ENCODE data around the gene PRLH.
A peak's percentile ranks its signal among the peaks of the same experiment; 100 is the strongest.

Gene PRLH, protein sequence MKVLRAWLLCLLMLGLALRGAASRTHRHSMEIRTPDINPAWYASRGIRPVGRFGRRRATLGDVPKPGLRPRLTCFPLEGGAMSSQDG

DNA sequence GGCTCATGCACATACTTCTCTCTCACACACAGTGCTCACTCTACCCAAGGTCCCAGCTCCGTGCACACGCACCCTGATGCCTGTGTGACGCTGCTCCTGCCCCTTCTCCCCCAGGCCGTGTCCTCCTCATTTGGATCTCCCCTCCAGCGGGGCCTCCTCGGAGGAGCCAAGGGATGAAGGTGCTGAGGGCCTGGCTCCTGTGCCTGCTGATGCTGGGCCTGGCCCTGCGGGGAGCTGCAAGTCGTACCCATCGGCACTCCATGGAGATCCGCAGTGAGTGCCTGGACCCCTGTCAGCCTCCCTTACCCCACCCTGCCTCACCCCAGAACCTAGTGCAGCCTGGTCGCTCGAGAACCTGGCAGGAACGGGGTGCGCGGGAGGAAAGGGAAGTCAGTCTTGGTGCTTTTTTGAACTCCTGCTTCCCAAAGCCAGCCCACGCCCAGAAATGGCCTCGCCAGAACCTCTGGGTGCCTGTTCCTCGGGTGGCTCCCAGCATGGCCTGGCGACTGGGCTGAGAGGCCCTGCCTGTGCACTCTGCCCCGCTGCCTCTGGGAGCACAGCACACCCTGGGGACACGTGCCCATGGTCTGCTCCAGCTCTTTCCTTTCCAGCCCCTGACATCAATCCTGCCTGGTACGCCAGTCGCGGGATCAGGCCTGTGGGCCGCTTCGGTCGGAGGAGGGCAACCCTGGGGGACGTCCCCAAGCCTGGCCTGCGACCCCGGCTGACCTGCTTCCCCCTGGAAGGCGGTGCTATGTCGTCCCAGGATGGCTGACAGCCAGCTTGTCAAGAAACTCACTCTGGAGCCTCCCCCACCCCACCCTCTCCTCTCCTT is at the start of gene PRLH:
PRLH (plus strand) TSS at position 174 of the 835 bp plus-strand sequence; CDS start at position 174, 0 bp downstream.
- DNase-seq (ENCODE audit: insufficient read length, low spot score) (no peak), FAIRE-seq (no peak)

DNA sequence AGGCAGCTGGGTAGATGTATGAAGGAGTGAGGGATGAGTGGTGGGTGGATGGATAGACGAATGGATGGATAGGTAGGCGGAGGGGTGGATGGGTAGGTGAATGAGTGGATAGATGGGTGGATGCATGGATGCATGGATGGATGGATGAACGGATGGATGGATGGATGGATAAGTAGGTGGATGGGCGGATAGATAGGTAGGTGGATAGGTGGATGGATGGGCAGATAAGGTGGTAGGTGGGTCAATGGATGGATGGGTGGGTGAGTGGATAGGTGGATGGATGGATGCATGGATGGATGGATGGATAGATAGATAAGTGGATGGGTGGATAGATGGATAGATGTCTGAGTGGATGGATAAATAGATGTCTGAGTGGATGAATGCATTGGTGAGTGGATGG is 49.2 kb upstream of the PRLH start:
- DNase-seq (ENCODE audit: insufficient read length, low spot score): no peak
- peak; percentile 90 for FAIRE-seq

DNA sequence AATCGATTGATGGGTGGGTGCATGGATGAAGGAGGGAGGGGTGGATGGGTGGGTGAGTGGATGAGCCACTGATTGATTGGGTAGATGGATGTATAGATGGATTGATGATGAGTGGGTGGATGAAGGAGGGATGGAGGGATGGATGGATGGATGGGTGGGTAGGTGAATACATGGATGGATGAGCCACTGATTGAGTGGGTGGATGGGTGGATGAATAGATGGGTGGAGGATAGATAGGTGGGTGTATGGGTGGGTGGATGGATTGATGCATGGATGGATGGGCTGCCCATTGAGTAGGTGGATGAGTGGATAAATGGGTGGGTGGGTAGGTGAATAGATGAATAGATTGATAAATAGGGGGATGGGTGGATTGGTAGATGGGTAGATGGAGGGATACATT is 48.4 kb upstream of the PRLH start:
- no peak for FAIRE-seq

DNA sequence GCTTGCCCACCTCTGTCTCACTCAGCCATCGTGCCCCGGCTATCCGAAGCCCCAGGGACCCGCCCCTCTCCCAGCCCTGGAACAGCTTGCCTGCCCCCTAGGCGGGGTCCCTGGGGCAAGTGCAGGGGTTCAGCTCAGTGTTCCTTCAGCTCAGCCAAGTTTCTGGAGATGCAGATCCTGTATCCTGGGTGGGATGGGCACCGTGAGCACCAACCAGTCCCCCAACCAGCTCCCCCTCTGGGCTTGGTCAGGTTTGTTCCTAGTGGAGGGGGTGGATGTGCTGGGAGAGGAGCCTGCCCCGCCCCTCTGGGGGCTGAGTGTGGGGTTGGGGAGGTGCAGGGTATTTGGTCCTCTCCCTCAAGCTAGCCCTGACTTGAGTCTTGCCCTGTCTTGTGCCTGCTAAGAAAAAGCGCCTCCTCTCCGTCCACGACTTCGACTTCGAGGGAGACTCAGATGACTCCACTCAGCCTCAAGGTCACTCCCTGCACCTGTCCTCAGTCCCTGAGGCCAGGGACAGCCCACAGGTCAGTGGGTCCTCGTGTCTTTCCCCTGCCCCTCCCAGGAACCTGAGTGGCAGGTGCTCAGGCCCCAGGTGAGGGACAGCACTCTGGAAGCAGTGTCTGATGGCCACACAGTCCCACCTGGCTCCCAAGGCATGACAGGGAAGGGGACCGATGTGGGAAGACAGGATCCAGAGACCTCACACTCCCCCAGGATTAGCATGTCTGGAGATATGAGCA is 46.7 kb upstream of the PRLH start:
- FAIRE-seq (no peak), DNase-seq (ENCODE audit: insufficient read length, low spot score) (no peak)

More for the DNA sequence above, 48.4 kb upstream of the PRLH start:
- DNase-seq (ENCODE audit: insufficient read length, low spot score): no peak

DNA sequence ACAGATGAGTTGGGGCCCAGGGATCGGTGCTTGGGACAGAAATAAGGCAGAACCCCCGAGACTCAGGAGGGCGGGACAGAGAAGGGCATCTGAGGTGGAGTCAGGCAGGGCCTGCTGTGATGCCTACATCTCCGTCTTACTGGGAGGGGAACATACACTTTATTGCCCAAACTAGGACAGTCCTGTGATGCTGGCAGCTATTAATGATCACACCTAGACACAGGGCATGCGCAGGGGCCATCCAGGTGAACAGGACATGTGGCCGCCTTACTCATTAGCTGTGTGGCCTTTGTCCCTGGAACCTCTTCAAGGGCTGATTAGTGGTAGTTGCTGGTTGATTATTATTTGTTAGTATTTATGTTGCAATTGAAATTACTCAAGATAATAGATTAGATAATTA is 46.1 kb upstream of the PRLH start:
- FAIRE-seq (no peak), DNase-seq (ENCODE audit: insufficient read length, low spot score) (no peak)

DNA sequence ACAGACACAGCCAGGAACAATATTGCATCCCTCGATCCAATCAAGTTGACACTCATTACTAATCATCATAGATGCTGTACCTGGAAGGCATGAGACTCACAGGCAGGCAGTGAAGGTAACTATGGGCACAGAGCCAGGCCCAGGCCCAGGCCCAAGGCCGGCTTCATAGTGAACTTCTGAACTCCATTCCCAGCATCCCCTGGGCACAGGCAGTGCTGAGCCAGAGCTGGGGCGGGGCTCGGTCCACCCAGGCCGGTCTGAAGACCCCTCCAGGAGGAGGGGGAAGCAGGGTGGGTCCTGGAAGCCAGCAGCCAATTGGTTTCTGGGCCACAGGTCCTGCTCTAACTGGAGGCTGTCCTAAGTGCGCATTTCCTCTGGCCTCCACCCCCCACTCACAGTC is 41.7 kb upstream of the PRLH start:
- FAIRE-seq (no peak), DNase-seq (ENCODE audit: insufficient read length, low spot score) (no peak)

DNA sequence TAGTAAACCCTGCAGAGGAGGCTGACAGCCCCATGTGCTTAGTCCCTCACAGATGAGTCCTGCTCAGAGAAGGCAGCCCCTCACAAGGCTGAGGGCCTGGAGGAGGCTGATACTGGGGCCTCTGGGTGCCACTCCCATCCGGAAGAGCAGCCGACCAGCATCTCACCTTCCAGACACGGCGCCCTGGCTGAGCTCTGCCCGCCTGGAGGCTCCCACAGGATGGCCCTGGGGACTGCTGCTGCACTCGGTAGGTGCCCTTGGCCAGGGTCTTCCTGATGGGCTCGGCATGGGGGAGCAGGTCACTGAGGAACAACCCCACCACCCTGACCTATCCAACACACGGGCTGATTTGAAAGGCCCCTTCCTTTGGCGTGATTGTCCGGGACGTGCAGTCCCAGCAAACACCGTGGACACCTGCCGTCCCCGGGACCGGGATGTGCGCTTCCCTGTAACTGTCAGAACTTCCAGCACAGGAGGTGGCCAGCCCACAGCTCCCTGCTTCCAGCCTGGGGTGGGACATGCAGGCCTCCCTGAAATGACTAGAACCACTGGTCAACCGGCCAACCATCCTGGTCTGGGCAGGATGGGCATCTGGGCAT is 40.7 kb upstream of the PRLH start:
- DNase-seq (ENCODE audit: insufficient read length, low spot score): no peak
- no peak for FAIRE-seq

DNA sequence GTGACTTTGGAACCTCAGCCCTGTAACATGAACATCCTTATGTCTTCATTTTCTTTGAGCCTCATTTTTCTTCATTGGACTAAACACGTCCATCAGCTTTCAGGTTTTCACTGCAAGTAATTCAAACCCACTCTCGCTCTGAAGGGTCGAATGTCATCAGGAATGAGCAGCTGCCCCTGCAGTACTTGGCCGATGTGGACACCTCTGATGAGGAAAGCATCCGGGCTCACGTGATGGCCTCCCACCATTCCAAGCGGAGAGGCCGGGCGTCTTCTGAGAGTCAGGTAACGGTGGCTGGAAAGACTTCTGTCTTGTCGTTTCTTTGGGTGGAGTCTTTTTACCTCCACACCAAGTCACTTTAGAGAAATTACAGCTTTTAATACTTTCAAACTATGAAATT is 39.1 kb upstream of the PRLH start:
- DNase-seq (ENCODE audit: insufficient read length, low spot score) (no peak), FAIRE-seq (no peak)

DNA sequence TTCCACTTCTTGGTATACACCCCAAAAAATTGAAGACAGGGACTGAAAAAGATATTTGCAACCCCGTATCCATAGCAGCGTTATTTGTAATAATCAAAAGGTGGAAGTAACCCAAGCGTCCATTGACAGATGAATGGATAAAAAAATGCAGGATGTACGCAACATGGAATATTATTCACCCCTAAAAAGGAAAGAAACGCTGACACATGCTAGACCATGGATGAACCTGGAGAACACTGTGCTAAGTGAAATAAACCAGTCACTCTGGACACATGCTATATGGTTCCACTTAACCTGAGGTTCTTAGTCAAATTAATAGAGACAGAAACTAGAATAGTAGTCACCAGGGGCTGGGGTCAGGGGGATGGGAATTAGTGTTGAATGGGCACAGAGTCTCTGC is 38.6 kb upstream of the PRLH start:
- FAIRE-seq (no peak), DNase-seq (ENCODE audit: insufficient read length, low spot score) (no peak)

DNA sequence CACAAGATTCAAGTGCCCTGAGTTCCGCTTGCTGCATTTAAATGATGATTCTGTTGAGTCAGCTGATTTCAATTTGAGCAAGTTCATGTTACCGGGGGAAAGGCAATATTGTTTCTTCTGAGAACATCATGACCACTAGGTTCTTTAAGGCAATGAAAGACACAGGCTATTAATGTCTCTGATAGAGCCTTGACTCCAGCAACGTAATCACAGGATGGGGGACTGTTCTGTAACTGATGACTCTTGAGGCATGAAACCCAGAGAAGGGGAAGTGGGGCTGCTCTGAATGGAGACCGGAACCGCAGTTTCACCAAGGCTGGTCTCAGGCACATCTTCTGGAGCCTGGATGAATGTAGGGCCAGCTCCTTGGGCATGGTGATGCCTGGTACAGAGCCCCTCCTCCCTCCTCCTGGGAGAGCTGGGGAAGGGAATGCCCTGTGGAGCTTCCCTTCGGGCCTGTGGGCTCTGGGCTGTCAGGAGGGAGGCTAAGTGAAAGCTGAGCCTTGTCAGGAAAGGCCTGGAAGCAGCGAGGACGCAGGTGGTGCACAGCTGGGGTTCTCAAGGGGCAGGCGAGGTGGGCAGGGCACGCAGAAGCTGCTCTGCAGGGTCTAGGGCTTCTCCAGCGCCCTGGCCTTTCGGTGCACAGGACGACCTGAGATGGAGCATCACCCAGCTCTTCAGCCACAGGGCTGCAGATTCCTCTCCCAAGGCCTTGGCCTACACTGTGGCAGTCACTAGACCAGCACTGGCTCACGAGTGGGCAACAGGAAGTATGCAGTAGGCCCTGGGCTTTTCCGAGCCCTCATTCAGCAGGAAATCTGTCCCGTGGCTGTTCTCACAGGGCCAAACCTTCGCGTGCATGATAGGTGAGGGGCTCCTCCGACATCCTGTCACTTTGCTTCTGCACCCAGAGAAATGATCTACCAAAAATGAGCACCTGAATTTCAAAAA is 36.6 kb upstream of the PRLH start:
- FAIRE-seq (no peak), DNase-seq (ENCODE audit: insufficient read length, low spot score) (no peak)

DNA sequence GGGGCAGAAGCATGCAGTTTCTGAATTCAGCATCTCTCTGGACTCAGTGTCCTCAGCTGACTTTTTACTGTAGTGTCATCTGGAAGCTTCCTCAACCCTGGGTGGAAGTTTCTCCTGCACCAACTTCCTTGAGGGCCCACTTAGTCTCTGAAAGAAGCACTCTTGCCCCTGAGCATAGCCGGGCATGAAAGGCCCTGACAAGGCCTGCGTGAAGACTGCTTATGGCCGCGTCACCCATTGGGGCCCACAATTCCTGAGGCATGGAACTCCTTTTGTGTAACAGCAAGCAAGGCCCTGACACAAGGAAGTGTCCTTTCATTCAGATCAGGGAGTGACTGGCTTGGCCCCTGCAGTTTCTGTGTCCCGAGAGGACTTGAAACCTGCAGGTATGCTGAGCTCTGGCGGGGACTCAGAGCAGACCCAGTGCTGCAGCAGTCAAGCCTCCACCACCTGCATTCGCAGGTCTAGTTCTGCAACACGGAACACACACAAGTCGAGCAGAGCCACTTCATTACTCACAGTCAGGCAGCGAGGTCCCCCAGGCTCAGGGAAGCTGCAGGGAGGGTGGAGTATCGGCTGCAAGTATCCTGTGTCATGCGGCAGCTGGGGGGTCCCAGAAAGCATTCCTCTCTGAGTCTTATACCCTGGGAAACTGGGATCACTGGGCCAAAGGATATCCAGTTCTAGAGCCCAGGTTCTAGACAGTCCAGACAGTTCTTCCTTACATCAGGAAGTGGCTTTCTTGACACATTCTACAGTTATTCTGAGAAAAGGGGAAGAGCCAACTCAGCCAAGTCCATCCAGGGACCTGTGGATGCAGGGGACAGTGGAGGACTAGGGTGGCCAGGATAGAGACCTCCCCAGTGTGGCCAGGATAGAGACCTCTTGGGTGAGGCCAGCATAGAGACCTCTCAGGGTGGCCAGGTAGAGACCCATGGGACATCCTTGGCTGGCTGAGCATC is 35.6 kb upstream of the PRLH start:
- DNase-seq (ENCODE audit: insufficient read length, low spot score): no peak
- FAIRE-seq: no peak

DNA sequence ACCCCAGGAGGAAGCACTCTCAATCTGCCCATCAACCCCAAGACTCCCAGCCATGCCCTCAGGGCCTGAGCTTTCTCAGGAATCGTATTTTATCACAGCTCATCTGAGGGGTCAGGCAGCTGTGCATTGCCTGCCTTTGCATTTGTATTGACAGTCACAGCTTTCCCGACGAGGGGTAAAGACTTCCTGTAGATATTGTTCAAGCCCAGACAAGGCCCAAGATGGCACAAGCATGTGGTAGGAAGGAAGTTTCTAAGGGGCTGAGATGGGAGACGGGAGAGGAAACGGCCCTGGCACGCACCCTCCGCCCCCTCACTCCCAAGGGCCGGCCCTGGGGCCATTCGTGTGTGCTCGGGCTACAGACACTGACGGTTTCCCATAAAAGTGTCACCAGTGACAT is 34.2 kb upstream of the PRLH start:
- FAIRE-seq: peak; percentile 62
- peak; percentile 52 for DNase-seq (ENCODE audit: insufficient read length, low spot score)

DNA sequence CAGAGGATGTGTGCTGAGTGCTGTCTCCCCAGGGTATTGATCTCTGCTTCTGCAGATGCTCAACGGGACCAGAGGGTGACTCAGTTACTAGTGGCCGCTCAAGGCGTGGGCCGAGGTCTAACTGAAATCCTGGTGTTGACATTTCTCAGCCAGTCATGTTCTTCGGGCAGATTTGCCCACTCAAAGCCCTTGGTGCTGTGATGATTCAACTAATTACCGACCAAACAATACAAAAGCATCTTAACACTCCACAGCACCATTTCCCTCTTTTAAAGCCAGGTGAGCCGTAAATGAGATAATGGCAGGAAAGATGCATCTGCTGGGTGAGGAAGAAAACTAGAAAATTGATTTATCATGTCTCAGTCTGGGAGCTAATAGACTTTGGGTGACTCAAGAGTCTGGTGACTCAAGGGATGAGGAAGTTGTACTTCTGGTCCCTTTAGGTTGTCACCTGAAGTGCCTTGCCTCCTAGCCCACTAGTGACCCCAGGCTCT is 32.7 kb upstream of the PRLH start:
- peak; percentile 31 for FAIRE-seq
- DNase-seq (ENCODE audit: insufficient read length, low spot score): no peak

DNA sequence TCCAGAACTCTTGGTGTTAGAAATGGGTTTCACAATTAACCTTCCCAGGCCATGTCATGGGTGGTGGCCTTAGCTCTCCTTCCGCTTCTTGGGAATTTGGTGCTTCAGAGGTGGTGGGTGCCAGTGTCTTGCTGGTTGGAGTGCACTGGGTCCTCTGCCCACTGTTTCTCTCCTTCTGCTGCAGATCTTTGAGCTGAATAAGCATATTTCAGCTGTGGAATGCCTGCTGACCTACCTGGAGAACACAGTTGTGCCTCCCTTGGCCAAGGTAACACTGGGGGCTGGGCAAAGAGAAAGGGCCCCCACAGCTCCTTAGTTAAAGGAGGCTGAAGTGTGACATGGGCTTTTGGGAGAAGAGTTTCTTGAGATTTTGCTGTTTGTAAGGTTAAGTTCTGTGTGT is 32.0 kb upstream of the PRLH start:
- DNase-seq (ENCODE audit: insufficient read length, low spot score) (no peak), FAIRE-seq (no peak)

DNA sequence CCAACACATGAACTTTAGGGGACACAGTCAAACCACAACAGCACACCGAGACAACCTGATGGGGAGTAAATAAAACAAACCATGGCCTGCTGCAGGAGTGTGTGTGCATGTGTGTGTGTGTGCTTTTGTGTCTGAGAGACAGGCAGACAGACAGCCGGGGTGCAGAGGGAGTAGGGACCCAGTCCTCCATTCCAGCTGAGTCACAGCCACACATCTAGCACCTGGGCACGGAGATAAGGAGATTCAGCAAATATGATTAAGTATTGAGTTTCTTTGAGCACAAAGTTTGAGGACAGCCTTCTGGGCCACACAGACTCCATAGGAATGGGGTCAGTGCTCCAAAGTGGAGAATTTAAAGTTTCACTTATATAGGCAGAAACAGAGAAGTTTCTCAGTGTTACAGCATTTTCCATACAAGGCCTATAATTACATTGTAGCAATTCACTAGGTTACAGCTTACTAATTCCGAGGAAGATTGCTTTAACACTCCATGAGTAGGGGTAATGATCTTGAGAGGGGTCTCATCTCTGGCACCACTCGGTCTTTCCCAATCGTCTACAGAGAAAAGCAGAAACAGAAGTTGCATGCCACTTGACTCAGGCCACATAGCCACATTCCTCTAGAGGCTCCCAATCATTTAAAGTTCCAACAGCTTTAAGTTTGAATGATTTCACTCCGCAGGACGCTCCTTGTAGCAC is 30.8 kb upstream of the PRLH start:
- FAIRE-seq (peak; percentile 48), DNase-seq (ENCODE audit: insufficient read length, low spot score) (no peak)

DNA sequence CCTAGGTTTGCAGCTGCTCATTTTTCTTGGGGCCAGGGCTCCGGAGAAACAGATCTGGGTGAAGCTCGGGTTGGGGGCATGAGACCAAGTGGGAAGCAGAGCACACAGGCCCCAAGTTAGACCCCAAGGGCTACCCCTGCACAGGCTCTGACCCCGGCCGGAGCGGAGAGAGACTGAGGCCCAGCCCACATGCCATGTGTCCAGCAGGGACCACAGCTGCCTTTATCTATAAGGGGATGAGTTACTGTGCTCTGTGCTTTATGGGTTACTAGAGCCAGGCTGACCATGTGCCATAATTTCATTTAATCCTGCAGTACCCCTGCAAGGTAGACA is 30.3 kb upstream of the PRLH start:
- no peak for DNase-seq (ENCODE audit: insufficient read length, low spot score)
- FAIRE-seq: no peak

DNA sequence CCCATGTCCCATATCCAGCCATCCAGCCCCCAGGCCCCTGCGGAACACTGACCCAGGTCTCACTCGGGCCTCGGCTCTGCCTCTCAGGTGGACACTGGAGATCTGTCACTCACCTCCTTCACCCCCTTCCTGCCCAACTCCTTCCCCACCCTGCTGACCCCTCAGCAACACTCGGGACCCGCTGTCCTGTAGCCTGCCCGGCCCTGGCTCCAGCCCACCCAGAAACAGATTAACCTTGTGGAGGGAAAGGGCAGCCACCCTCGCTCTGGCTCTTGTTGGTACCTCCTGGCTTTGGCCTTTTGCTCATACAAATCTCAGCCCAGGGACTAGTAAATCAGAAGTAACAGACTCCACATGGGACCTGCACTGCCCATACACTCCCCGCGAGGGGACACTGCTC is 29.8 kb upstream of the PRLH start:
- DNase-seq (ENCODE audit: insufficient read length, low spot score) (no peak), FAIRE-seq (no peak)

DNA sequence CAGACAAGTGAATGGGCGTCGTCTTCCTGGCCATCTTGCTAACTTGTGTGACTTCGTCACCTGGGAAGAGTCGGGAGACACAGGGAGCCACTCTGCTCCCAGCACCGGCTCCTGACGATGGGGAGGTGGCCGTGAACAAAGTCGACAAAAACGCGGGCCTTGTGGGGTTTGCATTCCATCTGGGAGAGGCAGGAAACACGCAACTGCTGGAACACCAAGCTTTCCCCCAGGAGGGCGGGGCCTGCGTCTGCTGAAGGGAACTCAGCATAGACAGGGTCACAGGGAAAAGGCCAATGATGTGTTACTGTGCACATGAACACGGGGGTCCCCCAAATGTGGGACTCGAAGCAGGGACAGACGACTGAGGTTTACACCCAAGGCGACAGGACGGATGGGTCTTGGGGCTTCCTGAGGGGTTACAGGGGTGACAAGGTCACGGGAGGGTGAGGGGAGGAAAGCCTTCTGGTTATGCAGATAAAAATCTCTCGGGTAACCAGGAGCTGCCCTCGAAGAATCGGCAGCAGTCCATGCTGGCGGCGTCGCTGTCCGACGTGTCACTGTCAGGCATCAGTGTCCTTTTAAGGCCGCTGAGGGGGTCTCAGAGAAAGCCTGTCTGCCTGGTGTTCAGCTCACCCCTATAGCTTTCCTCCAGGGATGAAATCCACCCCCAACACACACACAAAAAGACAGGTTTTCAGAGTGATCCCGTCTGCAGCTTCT is 28.2 kb upstream of the PRLH start:
- DNase-seq (ENCODE audit: insufficient read length, low spot score) (no peak), FAIRE-seq (no peak)
